Measurements from ENCODE around the gene MTERF1. TPM values are rescaled to one million over a fixed set of nuclear protein-coding genes. Genes with fewer than 3 reads are reported as not detected.
A peak's percentile ranks its signal among the peaks of the same experiment; 100 is the strongest.

MTERF1 gene
- total and polyA plus RNA-seq, 8 donors: 10.8 to 23.5 (median 18.4) TPM

DNA sequence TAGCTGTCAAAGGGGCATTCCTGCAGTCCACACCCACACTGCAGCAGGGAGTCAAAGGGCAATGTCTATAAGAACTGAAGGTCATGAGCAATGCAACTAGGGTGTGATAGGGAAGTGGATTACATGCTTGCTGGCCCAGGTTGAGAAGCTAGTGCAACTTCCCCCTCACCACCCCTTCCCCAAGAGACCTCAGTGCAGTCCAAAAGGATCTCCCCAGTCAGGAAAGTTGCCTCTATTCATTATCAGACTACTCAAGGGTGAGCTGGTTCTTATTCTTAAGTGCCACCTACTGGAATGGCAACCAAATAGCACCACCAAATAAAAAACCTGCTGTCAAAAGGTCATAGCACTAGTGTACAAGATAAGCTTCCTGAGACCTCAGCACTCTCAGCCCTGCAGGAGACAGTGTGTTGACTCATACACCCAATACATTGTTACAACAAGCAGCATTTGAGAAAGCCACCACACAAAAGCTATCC lies 28.2 kb downstream of the MTERF1 start:
- TF ChIP-seq, protein P1, sequence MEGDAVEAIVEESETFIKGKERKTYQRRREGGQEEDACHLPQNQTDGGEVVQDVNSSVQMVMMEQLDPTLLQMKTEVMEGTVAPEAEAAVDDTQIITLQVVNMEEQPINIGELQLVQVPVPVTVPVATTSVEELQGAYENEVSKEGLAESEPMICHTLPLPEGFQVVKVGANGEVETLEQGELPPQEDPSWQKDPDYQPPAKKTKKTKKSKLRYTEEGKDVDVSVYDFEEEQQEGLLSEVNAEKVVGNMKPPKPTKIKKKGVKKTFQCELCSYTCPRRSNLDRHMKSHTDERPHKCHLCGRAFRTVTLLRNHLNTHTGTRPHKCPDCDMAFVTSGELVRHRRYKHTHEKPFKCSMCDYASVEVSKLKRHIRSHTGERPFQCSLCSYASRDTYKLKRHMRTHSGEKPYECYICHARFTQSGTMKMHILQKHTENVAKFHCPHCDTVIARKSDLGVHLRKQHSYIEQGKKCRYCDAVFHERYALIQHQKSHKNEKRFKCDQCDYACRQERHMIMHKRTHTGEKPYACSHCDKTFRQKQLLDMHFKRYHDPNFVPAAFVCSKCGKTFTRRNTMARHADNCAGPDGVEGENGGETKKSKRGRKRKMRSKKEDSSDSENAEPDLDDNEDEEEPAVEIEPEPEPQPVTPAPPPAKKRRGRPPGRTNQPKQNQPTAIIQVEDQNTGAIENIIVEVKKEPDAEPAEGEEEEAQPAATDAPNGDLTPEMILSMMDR (IDR thresholded peaks at IDR 0.05): peak in 1 of 2 donors; percentile 14
- DNase-seq: no peak
- peak; percentile 91 for ATAC-seq
- Histone ChIP-seq H3K36me3 (no peaks in the 10 kb centered on the region), H3K4me3 (no peak overlapping the region), H3K27ac (no peak overlapping the region), H3K27me3 (no peaks in the 10 kb centered on the region), H3K9me3 (peaks cover 0 to 4% of the 10 kb centered on the region in 2 donors), H3K4me1 (no peaks in the 10 kb centered on the region)
- intact Hi-C loops (cut with DNase I): no loop called here

DNA sequence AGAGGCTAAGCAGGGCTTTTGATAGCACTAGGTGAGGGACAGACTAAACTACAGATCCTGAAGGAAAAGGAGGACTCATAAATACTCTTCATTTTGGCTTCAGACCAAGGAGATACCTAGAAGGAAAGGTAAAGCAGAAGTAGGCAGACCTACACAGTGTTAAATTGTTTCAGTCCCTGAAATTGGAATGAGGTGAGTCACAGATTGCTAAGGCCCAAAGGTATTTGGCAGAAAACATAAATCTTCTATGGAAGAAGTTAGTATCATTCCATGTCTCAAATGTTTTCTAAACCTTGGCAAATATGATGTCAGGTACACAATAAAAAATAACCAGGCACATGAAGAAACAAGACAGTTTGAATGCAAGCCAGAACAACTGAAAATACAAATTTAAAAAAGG lies 30.0 kb downstream of the MTERF1 start:
- Histone ChIP-seq H3K36me3 (no peaks in the 10 kb centered on the region), H3K27ac (no peak overlapping the region), H3K4me3 (no peak overlapping the region), H3K27me3 (no peaks in the 10 kb centered on the region), H3K4me1 (no peaks in the 10 kb centered on the region), H3K9me3 (peaks cover 0 to 4% of the 10 kb centered on the region in 2 donors)
- intact Hi-C loops (cut with DNase I): no loop called here
- DNase-seq (no peak), ATAC-seq (peak; percentile 46)
- TF ChIP-seq, protein P1 (IDR thresholded peaks at IDR 0.05): no peak

- intact Hi-C loops (cut with DNase I): no loop called here
- ATAC-seq (peak; percentile 33), DNase-seq (no peak)
- TF ChIP-seq, protein P1 (IDR thresholded peaks at IDR 0.05): no peak
- H3K27ac ChIP-seq: no peak overlapping the region
- no peaks in the 10 kb centered on the region for H3K27me3 ChIP-seq
- H3K36me3 ChIP-seq: no peaks in the 10 kb centered on the region
- no peaks in the 10 kb centered on the region for H3K4me1 ChIP-seq
- H3K4me3 ChIP-seq: no peak overlapping the region
- no peaks in the 10 kb centered on the region for H3K9me3 ChIP-seq
These were observed 32.5 kb downstream of the MTERF1 start for GRCh38 chr7:91847876-91848588.

GRCh38 chr7:91847231-91847630 lies 33.3 kb downstream of the MTERF1 start:
- TF ChIP-seq, protein P1 (IDR thresholded peaks at IDR 0.05): no peak
- no peaks in the 10 kb centered on the region for H3K27me3 ChIP-seq
- H3K36me3 ChIP-seq: no peaks in the 10 kb centered on the region
- no peak overlapping the region for H3K27ac ChIP-seq
- ATAC-seq (no peak), DNase-seq (no peak)
- intact Hi-C loops (cut with DNase I): no loop called here
- H3K9me3 ChIP-seq: peaks cover 0 to under 1% of the 10 kb centered on the region in 2 donors
- H3K4me3 ChIP-seq: no peak overlapping the region
- H3K4me1 ChIP-seq: no peaks in the 10 kb centered on the region

GRCh38 chr7:91846436-91846835 lies 34.1 kb downstream of the MTERF1 start:
- H3K27ac ChIP-seq: no peak overlapping the region
- H3K27me3 ChIP-seq: no peaks in the 10 kb centered on the region
- DNase-seq (no peak), ATAC-seq (no peak)
- intact Hi-C loops (cut with DNase I): no loop called here
- no peaks in the 10 kb centered on the region for H3K36me3 ChIP-seq
- no peaks in the 10 kb centered on the region for H3K4me1 ChIP-seq
- H3K9me3 ChIP-seq: peaks cover 0 to 5% of the 10 kb centered on the region in 2 donors
- H3K4me3 ChIP-seq: no peak overlapping the region
- TF ChIP-seq, protein P1 (IDR thresholded peaks at IDR 0.05): no peak

Measured in left lung (tissue), 10 donors.